ENCODE data around the gene ABCB11. TPM values are rescaled to one million over a fixed set of nuclear protein-coding genes. Genes with fewer than 3 reads are reported as not detected.

The ABCB11 gene
- polyA plus RNA-seq, 1 of the 3 experiments (the other 2 are of a cell fraction) = not detected

DNA sequence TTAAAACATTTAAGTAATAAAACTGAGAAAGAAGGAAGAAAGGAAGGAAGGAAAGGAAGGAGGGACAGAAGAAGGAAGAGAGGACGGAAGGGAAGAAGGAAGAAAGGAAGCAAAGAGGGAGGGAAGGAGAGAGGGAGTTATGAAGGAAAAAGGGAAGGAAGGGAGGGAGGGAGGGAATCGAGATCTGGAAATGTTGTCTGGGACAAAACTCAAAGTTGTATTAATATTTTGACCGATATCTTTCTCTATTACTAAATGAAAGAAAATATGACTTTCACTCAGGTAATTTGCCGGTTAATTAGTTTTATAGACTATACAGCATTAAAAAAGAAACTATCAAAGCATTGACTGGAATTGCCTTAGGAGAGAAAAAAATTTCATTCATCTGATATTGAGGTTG is 85.6 kb downstream of the ABCB11 start (continued):
- TF ChIP-seq REST (IDR thresholded peaks at IDR 0.05; ENCODE audit: low read depth, low read length) = no peak
- no peak for TF ChIP-seq SIN3A (IDR thresholded peaks at IDR 0.05; ENCODE audit: borderline replicate concordance, low read depth, low read length)

GRCh38 chr2:168944065-168944464 is 87.1 kb downstream of the ABCB11 start:
- Histone ChIP-seq H3K4me2 (no peak overlapping the region), H3K4me1 (ENCODE audit: control insufficient read depth in 1 of 2, insufficient read depth in 2 of 2, low read depth in 1 of 2, low read length in 1 of 2) (no peaks in the 10 kb centered on the region), H3K27ac (ENCODE audit: low read depth in 2 of 2, low read length in 1 of 2) (no peak overlapping the region), H2AFZ (ENCODE audit: low read depth) (no peak overlapping the region), H3K9ac (no peak overlapping the region), H3F3A (replicated peaks; ENCODE audit: insufficient read depth) (peaks cover 3% of the 10 kb centered on the region), H3K79me2 (ENCODE audit: insufficient read depth) (no peaks in the 10 kb centered on the region), H3K36me3 (replicated peaks in 1 of 2; ENCODE audit: control insufficient read depth in 1 of 2, insufficient read depth in 2 of 2, low read length in 1 of 2) (no peaks in the 10 kb centered on the region), H3K9me2 (no peaks in the 10 kb centered on the region), H3K4me3 (ENCODE audit: low read depth in 2 of 2, low read length in 1 of 2) (no peak overlapping the region), H3K9me3 (no peaks in the 10 kb centered on the region), H3K27me3 (ENCODE audit: insufficient read depth) (no peaks in the 10 kb centered on the region), H4K20me1 (ENCODE audit: insufficient read depth) (no peaks in the 10 kb centered on the region)
- 62% methylated on average over 3 of the region's 3 CpGs for WGBS (ENCODE audit: low lambda C conversion rate)
- ChIA-PET CTCF (interaction anchor here (3.3 kb wide), 1 partner anchor 18 kb away, joined by 16 read pairs; no protein-coding TSS in a partner anchor), POLR2A (no interaction called here)
- DNase-seq = no peak
- TF ChIP-seq TAF1 (IDR thresholded peaks at IDR 0.05; ENCODE audit: borderline replicate concordance, low read depth, low read length) (no peak), RXRA (IDR thresholded peaks at IDR 0.05; ENCODE audit: borderline replicate concordance, low read depth) (no peak), ZBTB33 (IDR thresholded peaks at IDR 0.05; ENCODE audit: borderline replicate concordance, low read depth) (no peak), FOXJ3 (CRISPR knock-in tag; IDR thresholded peaks at IDR 0.05) (no peak), SIN3A (IDR thresholded peaks at IDR 0.05; ENCODE audit: borderline replicate concordance, low read depth, low read length) (no peak), RFX5 (IDR thresholded peaks at IDR 0.05; ENCODE audit: low read length) (no peak), USF2 (IDR thresholded peaks at IDR 0.05; ENCODE audit: borderline replicate concordance, low read depth, low read length) (no peak), GABPA (IDR thresholded peaks at IDR 0.05; ENCODE audit: low read depth) (no peak), TEAD4 (IDR thresholded peaks at IDR 0.05; ENCODE audit: borderline replicate concordance, insufficient read depth) (no peak), POLR2AphosphoS5 (IDR thresholded peaks at IDR 0.05; ENCODE audit: low read depth, low read length) (no peak), FOXM1 (IDR thresholded peaks at IDR 0.05; ENCODE audit: low read depth) (no peak), MXI1 (IDR thresholded peaks at IDR 0.05; ENCODE audit: low read depth, low read length) (no peak), JUND (IDR thresholded peaks at IDR 0.05) (no peak), EZH2phosphoT487 (IDR thresholded peaks at IDR 0.05; ENCODE audit: borderline replicate concordance, low read depth) (no peak)
- TF ChIP-seq, protein P1, sequence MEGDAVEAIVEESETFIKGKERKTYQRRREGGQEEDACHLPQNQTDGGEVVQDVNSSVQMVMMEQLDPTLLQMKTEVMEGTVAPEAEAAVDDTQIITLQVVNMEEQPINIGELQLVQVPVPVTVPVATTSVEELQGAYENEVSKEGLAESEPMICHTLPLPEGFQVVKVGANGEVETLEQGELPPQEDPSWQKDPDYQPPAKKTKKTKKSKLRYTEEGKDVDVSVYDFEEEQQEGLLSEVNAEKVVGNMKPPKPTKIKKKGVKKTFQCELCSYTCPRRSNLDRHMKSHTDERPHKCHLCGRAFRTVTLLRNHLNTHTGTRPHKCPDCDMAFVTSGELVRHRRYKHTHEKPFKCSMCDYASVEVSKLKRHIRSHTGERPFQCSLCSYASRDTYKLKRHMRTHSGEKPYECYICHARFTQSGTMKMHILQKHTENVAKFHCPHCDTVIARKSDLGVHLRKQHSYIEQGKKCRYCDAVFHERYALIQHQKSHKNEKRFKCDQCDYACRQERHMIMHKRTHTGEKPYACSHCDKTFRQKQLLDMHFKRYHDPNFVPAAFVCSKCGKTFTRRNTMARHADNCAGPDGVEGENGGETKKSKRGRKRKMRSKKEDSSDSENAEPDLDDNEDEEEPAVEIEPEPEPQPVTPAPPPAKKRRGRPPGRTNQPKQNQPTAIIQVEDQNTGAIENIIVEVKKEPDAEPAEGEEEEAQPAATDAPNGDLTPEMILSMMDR (IDR thresholded peaks at IDR 0.05) = no peak
- TF ChIP-seq, protein P2, sequence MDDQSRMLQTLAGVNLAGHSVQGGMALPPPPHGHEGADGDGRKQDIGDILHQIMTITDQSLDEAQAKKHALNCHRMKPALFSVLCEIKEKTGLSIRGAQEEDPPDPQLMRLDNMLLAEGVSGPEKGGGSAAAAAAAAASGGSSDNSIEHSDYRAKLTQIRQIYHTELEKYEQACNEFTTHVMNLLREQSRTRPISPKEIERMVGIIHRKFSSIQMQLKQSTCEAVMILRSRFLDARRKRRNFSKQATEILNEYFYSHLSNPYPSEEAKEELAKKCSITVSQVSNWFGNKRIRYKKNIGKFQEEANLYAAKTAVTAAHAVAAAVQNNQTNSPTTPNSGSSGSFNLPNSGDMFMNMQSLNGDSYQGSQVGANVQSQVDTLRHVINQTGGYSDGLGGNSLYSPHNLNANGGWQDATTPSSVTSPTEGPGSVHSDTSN (IDR thresholded peaks at IDR 0.05) = no peak
- TF ChIP-seq, protein P3, sequence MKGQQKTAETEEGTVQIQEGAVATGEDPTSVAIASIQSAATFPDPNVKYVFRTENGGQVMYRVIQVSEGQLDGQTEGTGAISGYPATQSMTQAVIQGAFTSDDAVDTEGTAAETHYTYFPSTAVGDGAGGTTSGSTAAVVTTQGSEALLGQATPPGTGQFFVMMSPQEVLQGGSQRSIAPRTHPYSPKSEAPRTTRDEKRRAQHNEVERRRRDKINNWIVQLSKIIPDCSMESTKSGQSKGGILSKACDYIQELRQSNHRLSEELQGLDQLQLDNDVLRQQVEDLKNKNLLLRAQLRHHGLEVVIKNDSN (IDR thresholded peaks at IDR 0.05; ENCODE audit: borderline replicate concordance, low read depth) = no peak

Measured in SK-N-SH (cell line).